ENCODE data around the gene MST1R.
A peak's percentile ranks its signal among the peaks of the same experiment; 100 is the strongest.
"Not testable (repeated sequence)": the region's sequence is repeated elsewhere in the genome, so short reads cannot be mapped to it uniquely, and the experiment has no call there.

The MST1R gene
- total RNA-seq: 0.48 to 1.1 reads per million in 2 experiments

DNA sequence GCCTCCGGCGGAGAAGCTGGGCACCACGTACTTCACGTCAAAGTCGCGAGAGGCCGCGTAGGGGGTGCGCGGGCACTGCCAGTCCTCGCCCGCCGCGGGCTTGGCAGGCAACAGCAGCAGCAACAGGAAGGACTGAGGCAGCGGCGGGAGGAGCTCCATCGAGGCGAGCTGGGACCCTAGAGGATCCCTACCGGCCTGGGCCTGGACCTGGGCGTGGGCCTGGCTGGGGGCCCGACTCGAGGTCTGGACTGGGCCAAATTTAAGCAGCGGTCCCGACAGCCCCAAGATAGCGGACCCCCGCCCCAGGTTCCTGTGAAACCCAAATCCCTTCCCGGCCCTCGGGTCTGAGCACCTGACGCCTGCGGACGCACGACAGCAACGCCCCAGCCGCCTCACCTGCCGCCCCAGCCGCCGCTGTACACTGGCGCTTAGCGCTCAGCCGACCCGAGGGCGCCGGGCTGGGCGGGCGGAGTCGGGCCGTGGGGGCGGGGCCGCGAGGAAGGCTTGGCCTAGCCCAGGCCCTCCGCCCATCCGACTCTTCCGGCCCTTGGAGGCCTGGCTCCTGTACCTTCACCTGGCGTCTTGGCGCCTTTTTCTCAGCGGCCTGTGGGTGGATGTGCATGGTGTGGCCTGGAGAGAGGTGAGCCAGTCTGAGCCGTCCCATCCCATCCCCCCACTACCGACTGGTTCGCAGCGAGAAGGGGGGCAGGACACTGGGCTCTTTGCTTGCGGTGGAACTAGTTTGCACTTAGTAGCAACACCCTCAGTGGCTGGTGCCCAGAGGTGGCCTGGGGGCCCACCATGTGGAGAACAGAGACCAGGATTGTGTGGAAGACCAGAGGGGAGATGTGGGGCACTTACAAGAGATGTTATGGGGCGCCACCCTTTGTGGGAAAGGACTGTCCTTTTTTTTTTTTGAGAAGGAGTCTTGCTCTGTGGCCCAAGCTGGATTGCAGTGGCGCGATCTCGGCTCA lies at the start of gene MST1R:
Gene MST1R (minus strand): TSS at position 423 of the 974 bp plus-strand sequence. CDS start 264 bp downstream, at position 159.
- peak; percentile 73 for DNase-seq (ENCODE audit: low read depth)

DNA sequence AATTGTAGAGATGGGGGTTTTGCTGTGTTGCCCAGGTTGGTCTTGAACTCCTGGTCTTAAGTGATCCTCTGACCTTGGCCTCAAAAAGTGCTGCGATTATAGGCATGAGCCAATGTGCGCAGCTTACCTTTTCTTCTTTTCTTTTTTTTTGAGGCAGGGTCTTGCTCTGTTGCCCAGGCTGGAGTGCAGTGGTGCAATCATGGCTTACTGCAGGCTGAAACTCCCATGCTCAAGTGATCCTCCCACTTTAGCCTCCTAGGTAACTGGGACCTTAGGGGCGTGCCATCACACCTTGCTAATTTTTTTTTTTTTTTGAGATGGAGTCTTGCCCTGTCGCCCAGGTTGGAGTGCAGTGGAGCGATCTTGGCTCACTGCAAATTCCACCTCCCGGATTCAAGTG lies 49.3 kb upstream of the MST1R start:
- no peak for DNase-seq (ENCODE audit: low read depth)

DNA sequence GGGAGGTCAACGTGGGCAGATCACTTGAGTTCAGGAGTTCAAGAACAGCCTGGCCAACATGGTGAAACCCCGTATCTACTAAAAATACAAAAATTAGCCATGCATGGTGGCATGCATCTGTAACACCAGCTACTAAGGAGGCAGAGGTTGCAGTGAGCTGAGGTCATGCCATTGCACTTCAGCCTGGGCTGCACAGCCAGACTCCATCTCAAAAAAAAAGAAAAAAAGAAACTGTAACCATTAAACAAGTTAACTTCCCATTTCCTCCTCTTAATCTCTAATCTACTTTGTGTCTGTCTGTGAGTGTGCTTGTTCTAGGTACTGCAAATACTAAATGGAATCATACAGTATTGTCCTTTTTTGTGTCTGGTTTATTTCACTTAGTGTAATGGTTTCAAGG lies 39.0 kb upstream of the MST1R start:
- no peak for DNase-seq (ENCODE audit: low read depth)

GRCh38 chr3:49940667-49941249 lies 37.1 kb upstream of the MST1R start:
- no peak for DNase-seq (ENCODE audit: low read depth)

GRCh38 chr3:49939858-49940666 lies 36.4 kb upstream of the MST1R start, which contains the start of gene RBM6:
RBM6 (plus strand) TSS chr3:49940150; CDS start chr3:49962642, 22,492 bp downstream.
- peak; percentile 90 for DNase-seq (ENCODE audit: low read depth)

DNA sequence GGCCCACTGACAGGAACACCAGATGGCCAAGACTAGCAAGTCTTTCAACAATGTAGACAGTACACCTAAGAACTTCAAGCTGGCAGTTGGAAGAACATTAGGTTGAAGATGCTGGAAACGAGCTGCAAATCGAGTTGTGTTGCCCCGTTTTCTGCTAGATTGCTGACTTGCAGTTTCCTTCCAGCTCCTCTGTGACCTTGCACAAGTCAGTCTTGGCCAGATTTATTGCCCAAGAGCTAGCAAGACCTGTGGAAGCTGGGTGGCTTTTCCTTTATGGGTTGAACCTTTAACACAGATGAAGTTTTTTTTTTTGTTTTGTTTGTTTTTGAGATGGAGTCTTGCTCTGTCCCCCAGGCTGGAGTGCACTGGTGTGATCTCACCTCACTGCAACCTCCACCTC lies 33.4 kb upstream of the MST1R start:
- DNase-seq (ENCODE audit: low read depth): no peak

DNA sequence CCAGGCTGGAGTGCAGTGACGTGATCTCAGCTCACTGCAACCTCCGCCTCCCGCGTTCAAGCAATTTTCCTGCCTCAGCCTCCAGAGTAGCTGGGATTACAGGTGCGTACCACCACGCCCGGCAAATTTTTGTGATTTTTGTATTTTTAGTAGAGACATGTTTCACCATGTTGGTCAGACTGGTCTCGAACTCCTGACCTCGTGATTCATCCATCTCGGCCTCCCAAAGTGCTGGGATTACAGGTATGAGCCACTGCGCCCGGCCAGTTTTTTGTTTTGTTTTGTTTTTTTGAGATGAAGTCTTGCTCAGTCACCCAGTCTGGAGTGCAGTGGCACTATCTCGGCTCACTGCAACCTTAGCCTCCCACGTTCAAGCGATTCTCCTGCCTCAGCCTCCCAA lies 28.6 kb upstream of the MST1R start:
- DNase-seq (ENCODE audit: low read depth): not testable (repeated sequence)

DNA sequence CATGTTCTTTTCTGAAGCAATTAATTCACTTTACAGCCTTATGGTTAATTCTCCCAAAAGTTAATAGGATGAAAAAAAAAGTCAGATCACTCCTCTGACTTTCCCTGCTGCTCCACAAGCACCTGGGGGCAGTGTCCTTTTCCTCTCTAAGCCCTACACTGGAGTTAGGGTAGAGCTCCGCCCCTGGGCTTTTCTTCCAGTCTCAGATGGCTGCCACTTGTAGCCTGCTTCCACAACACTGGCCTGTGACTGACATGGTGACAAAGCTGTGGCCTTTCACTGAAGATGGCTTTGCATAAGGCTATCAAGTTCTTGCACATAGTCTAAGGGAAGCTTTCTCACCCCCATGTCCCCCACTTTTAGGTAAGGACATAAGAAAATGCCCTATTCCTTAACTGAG lies 27.2 kb upstream of the MST1R start:
- DNase-seq (ENCODE audit: low read depth): no peak

DNA sequence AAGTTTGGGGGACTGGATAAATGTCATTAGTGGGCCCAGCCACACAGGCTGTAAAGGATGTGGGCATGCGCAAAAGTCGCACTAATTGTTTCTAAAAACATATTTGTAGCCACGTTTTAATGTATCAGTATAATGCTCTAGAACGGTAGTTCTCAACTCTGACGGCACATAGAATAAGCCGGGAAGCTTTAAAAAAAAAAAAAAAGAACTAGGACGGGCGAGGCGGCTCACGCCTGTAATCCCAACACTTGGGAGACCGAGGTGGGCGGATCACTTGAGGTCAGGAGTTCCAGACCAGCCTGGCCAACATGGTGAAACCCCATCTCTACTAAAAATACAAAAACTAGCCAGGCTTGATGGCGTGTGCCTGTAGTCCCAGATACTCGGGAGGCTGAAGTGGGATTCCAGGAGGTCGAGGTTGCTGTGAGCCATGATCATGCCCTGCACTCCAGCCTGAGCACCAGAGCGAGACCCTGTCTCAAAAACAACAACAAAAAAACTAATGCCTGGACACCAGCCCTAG lies 26.6 kb upstream of the MST1R start:
- DNase-seq (ENCODE audit: low read depth): no peak

DNA sequence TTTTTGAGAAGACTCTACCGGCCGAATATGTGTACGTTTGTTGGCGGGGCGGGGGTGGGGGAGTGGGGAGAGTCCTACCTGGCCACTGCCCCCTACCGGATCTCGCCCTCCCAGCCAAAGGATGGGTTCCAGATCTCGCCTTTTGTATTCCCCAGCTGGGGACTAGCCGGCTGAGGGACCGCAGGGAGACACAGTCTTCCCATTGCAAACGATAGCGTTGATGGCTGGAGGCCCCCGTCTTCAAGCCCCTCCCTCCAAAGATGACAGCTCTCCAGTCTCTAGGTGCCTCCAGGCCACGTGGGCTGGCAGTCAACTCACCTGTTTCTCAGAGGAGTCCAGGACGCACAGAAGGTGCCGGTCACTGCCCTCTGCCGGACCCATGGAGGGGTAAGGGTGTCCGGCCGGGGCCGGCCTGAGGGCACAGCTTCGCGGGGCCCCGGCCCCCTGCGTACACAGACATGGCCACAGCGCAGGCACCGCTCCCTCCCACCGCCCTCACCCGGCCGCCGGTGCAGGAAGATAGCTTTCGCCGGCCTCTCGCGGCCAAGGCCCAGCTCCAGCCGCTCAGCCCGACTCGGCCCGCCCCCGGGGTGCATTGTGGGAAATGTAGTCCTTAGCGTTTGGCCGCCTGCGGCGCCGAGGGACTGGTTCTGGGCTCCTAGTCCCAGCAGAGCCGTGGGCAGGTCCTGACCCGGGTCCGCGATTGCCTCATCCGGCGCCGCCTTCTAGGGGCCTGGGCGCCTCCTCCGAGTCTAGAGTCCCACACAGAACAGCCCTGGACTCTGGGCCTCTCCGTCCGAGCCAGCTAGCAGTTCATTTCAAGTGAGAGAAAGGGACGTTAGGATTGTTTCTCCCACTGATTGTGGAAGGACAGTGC lies 25.9 kb upstream of the MST1R start, which contains the start of gene MON1A:
Gene MON1A (minus strand): TSS at position 521 of the 877 bp plus-strand sequence. CDS start 16,465 bp downstream, outside the sequence.
- DNase-seq (ENCODE audit: low read depth): peak; percentile 77

- DNase-seq (ENCODE audit: low read depth): no peak
These were observed 24.9 kb upstream of the MST1R start for GRCh38 chr3:49928481-49929017.

DNA sequence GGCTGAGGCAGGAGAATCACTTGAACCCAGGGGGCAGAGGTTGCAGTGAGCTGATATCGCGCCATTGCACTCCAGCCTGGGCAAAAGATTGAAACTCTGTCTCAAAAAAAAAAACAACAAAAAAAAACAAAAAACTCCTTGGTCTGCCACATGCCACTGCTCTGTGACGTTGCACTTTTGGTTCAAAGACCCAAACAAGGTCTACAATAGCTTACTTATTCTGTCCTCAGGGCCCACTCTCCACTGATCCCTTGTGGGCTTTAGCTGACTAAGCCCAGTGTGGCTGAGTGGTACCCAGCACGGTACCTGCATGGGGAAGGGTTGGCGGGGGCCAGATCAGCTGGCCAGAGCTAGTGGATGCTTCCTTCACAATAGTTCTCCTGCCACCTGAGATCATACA lies 24.1 kb upstream of the MST1R start:
- DNase-seq (ENCODE audit: low read depth): no peak

GRCh38 chr3:49926117-49926728 lies 22.6 kb upstream of the MST1R start:
- DNase-seq (ENCODE audit: low read depth): no peak

DNA sequence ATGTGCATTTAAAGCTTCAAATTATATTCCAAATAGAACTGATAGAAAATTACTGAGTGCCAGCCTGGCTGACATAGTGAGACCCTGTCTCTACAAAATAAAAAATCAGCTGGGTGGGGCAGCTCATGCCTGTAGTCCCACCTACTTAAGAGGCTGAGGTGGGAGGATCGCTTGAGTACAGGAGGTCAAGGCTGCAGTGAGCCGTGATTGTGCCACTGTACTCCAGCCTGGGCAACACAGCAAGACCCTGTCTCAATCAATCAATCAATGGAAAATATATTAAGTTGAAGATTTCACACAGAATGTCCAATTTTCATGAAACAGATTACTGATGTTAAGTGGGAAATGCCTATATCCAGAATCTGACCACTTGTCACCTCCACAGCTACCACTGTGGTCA lies 21.8 kb upstream of the MST1R start:
- no peak for DNase-seq (ENCODE audit: low read depth)

- DNase-seq (ENCODE audit: low read depth): no peak
These were observed 21.0 kb upstream of the MST1R start for GRCh38 chr3:49924683-49925082.

DNA sequence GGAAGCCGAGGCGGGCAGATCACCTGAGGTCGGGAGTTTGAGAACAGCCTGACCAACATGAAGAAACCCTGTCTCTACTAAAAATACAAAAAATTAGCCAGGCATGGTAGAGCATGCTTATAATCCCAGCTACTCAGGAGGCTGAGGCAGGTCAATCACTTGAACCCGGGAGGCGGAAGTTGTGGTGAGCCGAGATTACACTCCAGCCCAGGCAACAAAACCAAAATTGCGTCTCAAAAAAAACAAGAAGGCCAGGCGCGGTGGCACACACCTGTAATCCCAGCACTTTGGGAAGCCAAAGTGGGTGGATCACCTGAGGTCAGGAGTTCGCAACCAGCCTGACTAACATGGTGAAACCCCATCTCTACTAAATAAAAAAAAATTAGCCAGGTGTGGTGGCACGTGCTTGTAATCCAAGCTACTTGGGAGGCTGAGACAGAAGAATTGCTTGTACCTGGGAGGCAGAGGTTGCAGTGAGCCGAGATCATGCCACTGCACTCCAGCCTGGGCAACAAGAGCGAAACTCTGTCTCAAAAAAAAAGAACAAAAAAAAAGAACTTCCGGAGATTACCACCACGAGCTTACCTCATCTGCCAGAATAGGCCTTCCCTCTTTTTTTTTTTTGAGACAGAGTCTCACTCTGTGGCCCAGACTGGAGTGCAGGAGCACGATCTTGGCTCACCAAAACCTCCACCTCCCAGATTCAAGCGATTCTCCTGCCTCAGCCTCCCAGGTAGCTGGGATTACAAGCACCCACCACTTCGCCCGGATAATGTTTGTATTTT lies 14.3 kb upstream of the MST1R start:
- not testable (repeated sequence) for DNase-seq (ENCODE audit: low read depth)

DNA sequence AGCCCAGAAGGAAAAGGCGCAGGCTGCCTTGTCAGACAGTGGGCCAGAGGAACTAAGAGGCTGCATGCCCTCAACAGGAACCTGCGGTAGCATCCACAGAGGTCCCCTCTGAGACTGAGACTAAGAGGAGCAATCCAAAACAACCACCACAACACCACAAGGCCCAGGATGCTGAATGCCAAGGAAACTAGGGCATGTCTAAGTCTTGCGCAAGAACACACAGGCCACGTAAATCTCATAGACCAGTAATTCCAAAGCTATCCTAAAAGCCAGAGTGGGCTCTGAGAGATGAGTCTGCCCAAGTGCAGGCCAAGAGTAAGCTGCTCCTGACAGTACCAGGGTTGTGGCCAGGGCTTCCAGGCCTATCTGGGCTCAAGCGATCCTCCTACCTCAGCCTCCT lies 13.0 kb upstream of the MST1R start:
- no peak for DNase-seq (ENCODE audit: low read depth)

GRCh38 chr3:49914906-49915305 lies 11.2 kb upstream of the MST1R start:
- DNase-seq (ENCODE audit: low read depth): no peak

DNA sequence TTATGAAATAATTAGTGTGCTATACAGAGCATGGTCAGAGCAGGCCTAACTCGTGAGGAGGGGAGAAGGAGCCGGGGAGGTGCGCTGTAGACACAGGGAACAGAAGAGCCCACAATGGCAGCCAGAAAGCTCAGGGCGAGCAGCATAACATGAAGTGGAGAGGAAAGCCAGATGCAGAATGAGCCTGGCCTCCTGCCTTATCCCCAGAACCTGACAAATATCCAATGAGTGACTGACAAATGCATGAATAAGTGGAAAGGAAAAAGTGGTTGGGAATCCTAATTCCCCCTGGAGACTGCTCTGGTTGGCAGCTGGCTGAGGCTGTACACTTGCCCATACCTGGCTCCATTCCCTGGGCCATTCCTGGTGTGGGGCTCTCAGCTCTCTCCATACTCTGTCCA lies 9.2 kb upstream of the MST1R start:
- DNase-seq (ENCODE audit: low read depth): no peak
